HepG2 (cell line): Measurements from ENCODE around the gene PSMD5. TPM values are rescaled to one million over a fixed set of nuclear protein-coding genes. Genes with fewer than 3 reads are reported as not detected.

ENCODE experiments used
- CTCF ChIP-seq: sonication (generic); formaldehyde crosslinking; IDR thresholded peaks from 2 replicates; pipeline ENCODE4 v1.5.0; 2020; ENCODE audit warnings: mild to moderate bottlenecking, missing genetic modification reagents, moderate library complexity
- GTF2F1 ChIP-seq: fragments of 150-350 bp; IDR thresholded peaks from 2 replicates; pipeline ENCODE4 v1.6.1; 2014; ENCODE audit warnings: low read length
- HNRNPL ChIP-seq: fragments of 200-400 bp; formaldehyde crosslinking; IDR thresholded peaks from 2 replicates; pipeline ENCODE4 v1.6.1; 2017; ENCODE audit warnings: mild to moderate bottlenecking, low read depth, low read length
- NFE2L1 ChIP-seq: sonication (generic); formaldehyde crosslinking; IDR thresholded peaks from 2 replicates; pipeline ENCODE4 v1.4.0; 2020; ENCODE audit warnings: missing genetic modification reagents, mild to moderate bottlenecking, borderline replicate concordance
- SMAD1 ChIP-seq: sonication (generic); formaldehyde crosslinking; IDR thresholded peaks from 2 replicates; pipeline ENCODE4 v1.4.0; 2020; ENCODE audit warnings: missing genetic modification reagents, low read depth, mild to moderate bottlenecking, borderline replicate concordance
- SOX5 ChIP-seq: IDR thresholded peaks from 2 replicates; pipeline ENCODE4 v1.6.1; 2016; ENCODE audit warnings: borderline replicate concordance
- TSC22D2 ChIP-seq: sonication (generic); formaldehyde crosslinking; IDR thresholded peaks from 2 replicates; pipeline ENCODE4 v1.5.1; 2020; ENCODE audit warnings: missing genetic modification reagents, mild to moderate bottlenecking, borderline replicate concordance
- UBTF ChIP-seq: sonication (generic); formaldehyde crosslinking; IDR thresholded peaks from 2 replicates; pipeline ENCODE4 v1.4.0; 2020; ENCODE audit warnings: mild to moderate bottlenecking, missing genetic modification reagents
- ZBTB34 ChIP-seq: sonication (generic); formaldehyde crosslinking; IDR thresholded peaks from 2 replicates; pipeline ENCODE4 v1.8.0; 2022; ENCODE audit warnings: mild to moderate bottlenecking, missing genetic modification reagents
- ZNF232 ChIP-seq: sonication (generic); formaldehyde crosslinking; IDR thresholded peaks from 2 replicates; pipeline ENCODE4 v1.4.0; 2020; ENCODE audit warnings: missing genetic modification reagents, borderline replicate concordance
- ZNF432 ChIP-seq: sonication (generic); formaldehyde crosslinking; IDR thresholded peaks from 2 replicates; pipeline ENCODE4 v1.5.0; 2020; ENCODE audit warnings: missing genetic modification reagents, mild to moderate bottlenecking, borderline replicate concordance
- ZNF609 ChIP-seq: sonication (generic); formaldehyde crosslinking; IDR thresholded peaks from 2 replicates; pipeline ENCODE4 v1.4.0; 2020; ENCODE audit warnings: mild to moderate bottlenecking, missing genetic modification reagents, borderline replicate concordance
- polyA plus RNA-seq, 8 experiments: library from polyadenylated mRNA; depleted of rRNA in 3 of 8; stranded (reverse) in 7 of 8; unstranded in 1 of 8; fragments of >200 nt; fragmentation: Illumina TruSeq in 4 of 8; extraction: Trizol in 4 of 8; gene quantifications; 2 replicates each; pipeline versions ENCODE4 v1.2.1 to v1.2.3, GENCODE V29; 2011 to 2016; ENCODE audit warnings: low read depth in 4 of 8, missing spikeins in 1 of 8, mixed read lengths in 1 of 8; ENCODE audit not compliant: insufficient read depth in 1 of 8
- total RNA-seq, 5 experiments: library from RNA; depleted of rRNA; stranded (reverse); fragments of >200 nt; fragmentation: Illumina TruSeq; extraction: Trizol; gene quantifications; 2 replicates each; pipeline ENCODE4 v1.2.3, GENCODE V29; 2016; ENCODE audit warnings: low read depth in 1 of 5
- TF ChIP-seq, protein P1 (sequence below): IDR thresholded peaks from 2 replicates; pipeline ENCODE4 v1.6.1; 2016
- TF ChIP-seq, protein P2 (sequence below): sonication (generic); formaldehyde crosslinking; IDR thresholded peaks from 2 replicates; pipeline ENCODE4 v1.8.0; 2022; ENCODE audit warnings: missing genetic modification reagents, mild to moderate bottlenecking, borderline replicate concordance

The PSMD5 gene
- total and polyA plus RNA-seq, 2 of the 13 experiments (the other 11 are each of a cell fraction or from before 2014, with no cell fraction given), result 12.7 to 18.1 TPM

DNA sequence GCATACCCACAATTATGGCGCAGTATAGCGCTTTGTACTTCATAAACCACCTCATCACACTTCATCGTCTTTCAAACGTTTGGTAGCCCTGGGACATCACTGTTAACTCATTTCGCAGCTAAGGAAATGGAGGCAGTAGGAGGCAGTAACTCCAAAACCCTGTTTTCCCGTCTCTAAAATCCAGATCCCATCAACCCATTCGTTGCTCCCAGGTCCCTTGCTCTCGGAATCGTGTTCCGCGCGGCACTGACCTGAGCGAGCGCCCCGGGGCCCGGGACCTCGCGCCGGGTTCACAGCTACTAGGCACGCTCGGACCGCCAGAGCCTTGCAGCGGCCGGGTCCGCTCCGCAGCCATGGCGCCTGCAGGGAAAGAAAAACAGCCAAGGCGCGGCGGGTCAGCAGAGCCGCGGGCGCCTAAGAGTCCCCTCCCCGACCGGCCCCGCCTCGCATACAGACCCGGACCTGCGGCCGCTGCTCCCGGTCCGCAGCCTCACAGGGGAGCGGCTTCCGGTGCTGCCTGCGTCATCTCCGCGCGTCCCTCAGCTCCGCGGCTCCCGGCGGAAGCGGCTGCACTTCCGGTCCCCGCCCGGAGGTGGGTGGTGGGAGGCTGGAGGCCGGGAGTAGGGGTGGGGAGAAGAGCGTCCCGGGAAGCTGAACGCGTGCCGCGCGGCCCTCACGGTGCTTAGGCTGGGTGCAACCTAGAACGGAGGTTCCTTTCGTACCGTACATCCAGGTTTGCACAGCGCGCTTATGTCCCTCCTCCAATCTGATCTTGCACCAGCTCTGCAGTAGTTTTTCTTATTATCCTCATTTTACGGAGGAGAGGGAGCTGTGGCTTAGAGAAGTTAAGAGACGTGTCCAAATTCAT, 49.6 kb downstream of the PSMD5 start, which contains the start of gene FBXW2 (continued):
- TF ChIP-seq CTCF (CRISPR knock-in tag) (peak; percentile 23; the same call in 1 of the 2 replicates), HNRNPL (no peak), SOX5 (CRISPR knock-in tag) (peak; percentile 72), ZNF232 (CRISPR knock-in tag) (peak; percentile 53; the same call in 1 of the 2 replicates), ZNF432 (CRISPR knock-in tag) (no peak), TSC22D2 (CRISPR knock-in tag) (peak; percentile 86), SMAD1 (CRISPR knock-in tag) (no peak; the same call in 1 of the 2 replicates), NFE2L1 (CRISPR knock-in tag) (no peak), GTF2F1 (no peak), UBTF (CRISPR knock-in tag) (peak; percentile 93), ZNF609 (CRISPR knock-in tag) (peak; percentile 51), ZBTB34 (CRISPR knock-in tag) (0 out of 2 replicates have a peak, but pooled peaks have one; percentile 35)
- TF ChIP-seq, protein P1, sequence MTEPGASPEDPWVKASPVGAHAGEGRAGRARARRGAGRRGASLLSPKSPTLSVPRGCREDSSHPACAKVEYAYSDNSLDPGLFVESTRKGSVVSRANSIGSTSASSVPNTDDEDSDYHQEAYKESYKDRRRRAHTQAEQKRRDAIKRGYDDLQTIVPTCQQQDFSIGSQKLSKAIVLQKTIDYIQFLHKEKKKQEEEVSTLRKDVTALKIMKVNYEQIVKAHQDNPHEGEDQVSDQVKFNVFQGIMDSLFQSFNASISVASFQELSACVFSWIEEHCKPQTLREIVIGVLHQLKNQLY (CRISPR knock-in tag), result peak; percentile 63; the same call in 1 of the 2 replicates
- TF ChIP-seq, protein P2, sequence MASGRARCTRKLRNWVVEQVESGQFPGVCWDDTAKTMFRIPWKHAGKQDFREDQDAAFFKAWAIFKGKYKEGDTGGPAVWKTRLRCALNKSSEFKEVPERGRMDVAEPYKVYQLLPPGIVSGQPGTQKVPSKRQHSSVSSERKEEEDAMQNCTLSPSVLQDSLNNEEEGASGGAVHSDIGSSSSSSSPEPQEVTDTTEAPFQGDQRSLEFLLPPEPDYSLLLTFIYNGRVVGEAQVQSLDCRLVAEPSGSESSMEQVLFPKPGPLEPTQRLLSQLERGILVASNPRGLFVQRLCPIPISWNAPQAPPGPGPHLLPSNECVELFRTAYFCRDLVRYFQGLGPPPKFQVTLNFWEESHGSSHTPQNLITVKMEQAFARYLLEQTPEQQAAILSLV, result peak; percentile 84; the same call in 1 of the 2 replicates
